ENCODE results near the gene FHL1. TPM values are rescaled to one million over a fixed set of nuclear protein-coding genes. Genes with fewer than 3 reads are reported as not detected.

The FHL1 gene
- total and polyA plus RNA-seq, 4 donors: 8.8 to 20.2 (median 15.0) TPM

DNA sequence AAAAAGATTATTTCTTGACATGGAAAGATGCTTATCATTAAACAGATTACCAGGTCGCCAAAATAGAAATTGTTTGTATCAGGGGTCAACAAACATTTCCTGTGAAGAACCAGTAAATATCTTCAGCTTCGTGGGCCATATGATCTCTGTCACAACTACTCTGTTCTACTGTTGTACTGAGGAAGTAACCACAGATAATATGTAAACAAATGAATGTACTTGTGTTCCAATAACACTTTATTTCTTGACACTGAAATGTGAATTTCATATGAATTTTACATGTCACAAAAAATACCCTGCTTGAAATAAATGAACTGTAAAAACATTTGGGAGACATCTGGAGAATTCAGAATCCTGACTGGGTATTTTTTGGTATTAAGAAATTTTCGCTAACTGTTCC is 4.7 kb upstream of the FHL1 start:
- 73% methylated on average over 3 of the region's 3 CpGs for WGBS
- H3K4me3 ChIP-seq (ENCODE audit: low read depth in 1 of 3, low read length in 3 of 3): no peak overlapping the region
- no peak overlapping the region for H3K9ac ChIP-seq (ENCODE audit: low read depth in 1 of 2, low read length in 2 of 2)
- TF ChIP-seq RAD21 (IDR thresholded peaks at IDR 0.05) (no peak), JUND (IDR thresholded peaks at IDR 0.05) (no peak), TAF1 (conservative IDR thresholded peaks at IDR 0.05) (no peak), ATF3 (IDR thresholded peaks at IDR 0.05) (no peak), HNF4G (IDR thresholded peaks at IDR 0.05) (no peak), HNF4A (conservative IDR thresholded peaks at IDR 0.05) (no peak), NR2F2 (IDR thresholded peaks at IDR 0.05) (no peak), EGR1 (IDR thresholded peaks at IDR 0.05; ENCODE audit: low read depth in 2 of 2) (no peak), SP1 (IDR thresholded peaks at IDR 0.05) (no peak), REST (IDR thresholded peaks at IDR 0.05) (no peak), MAX (IDR thresholded peaks at IDR 0.05) (no peak), RXRA (IDR thresholded peaks at IDR 0.05) (no peak), FOXA1 (IDR thresholded peaks at IDR 0.05) (no peak), FOXA2 (IDR thresholded peaks at IDR 0.05) (no peak)
- peaks cover 0 to 3% (median 0%) of the 10 kb centered on the region in 4 donors for H3K27me3 ChIP-seq (ENCODE audit: control insufficient read depth in 4 of 4, insufficient read depth in 4 of 4, low read length in 3 of 4)
- H3K36me3 ChIP-seq (ENCODE audit: control insufficient read depth in 4 of 4, insufficient read depth in 3 of 4, low read depth in 1 of 4, low read length in 3 of 4): no peaks in the 10 kb centered on the region
- DNase-seq (ENCODE audit: low spot score): no peak
- H3K4me1 ChIP-seq (ENCODE audit: control insufficient read depth in 4 of 4, insufficient read depth in 4 of 4, low read length in 3 of 4): peaks cover 0 to 5% (median under 1%) of the 10 kb centered on the region in 4 donors
- no peaks in the 10 kb centered on the region for H3K9me3 ChIP-seq (ENCODE audit: control insufficient read depth in 4 of 4, low read length in 3 of 4)
- H3K27ac ChIP-seq (ENCODE audit: low read depth in 1 of 2, low read length in 2 of 2): no peak overlapping the region

GRCh38 chrX:136143711-136144110 is 3.6 kb upstream of the FHL1 start:
- Histone ChIP-seq H3K4me1 (ENCODE audit: control insufficient read depth in 4 of 4, insufficient read depth in 4 of 4, low read length in 3 of 4) (peaks cover 0 to 5% (median under 1%) of the 10 kb centered on the region in 4 donors), H3K4me3 (ENCODE audit: low read depth in 1 of 3, low read length in 3 of 3) (no peak overlapping the region), H3K36me3 (ENCODE audit: control insufficient read depth in 4 of 4, insufficient read depth in 3 of 4, low read depth in 1 of 4, low read length in 3 of 4) (no peaks in the 10 kb centered on the region), H3K9ac (ENCODE audit: low read depth in 1 of 2, low read length in 2 of 2) (no peak overlapping the region), H3K9me3 (ENCODE audit: control insufficient read depth in 4 of 4, low read length in 3 of 4) (no peaks in the 10 kb centered on the region), H3K27me3 (ENCODE audit: control insufficient read depth in 4 of 4, insufficient read depth in 4 of 4, low read length in 3 of 4) (peaks cover 0 to 3% (median 0%) of the 10 kb centered on the region in 4 donors), H3K27ac (ENCODE audit: low read depth in 1 of 2, low read length in 2 of 2) (no peak overlapping the region)
- TF ChIP-seq TAF1 (conservative IDR thresholded peaks at IDR 0.05): no peak
- no peak for TF ChIP-seq RXRA (IDR thresholded peaks at IDR 0.05)
- no peak for TF ChIP-seq NR2F2 (IDR thresholded peaks at IDR 0.05)
- TF ChIP-seq SP1 (IDR thresholded peaks at IDR 0.05): no peak
- no peak for TF ChIP-seq YY1 (IDR thresholded peaks at IDR 0.05)
- TF ChIP-seq HNF4A (conservative IDR thresholded peaks at IDR 0.05): no peak
- TF ChIP-seq ATF3 (IDR thresholded peaks at IDR 0.05): no peak
- TF ChIP-seq MAX (IDR thresholded peaks at IDR 0.05): no peak
- TF ChIP-seq GABPA (IDR thresholded peaks at IDR 0.05 in 1 of 2, conservative IDR thresholded peaks at IDR 0.05 in 1 of 2): no peak
- TF ChIP-seq CTCF (IDR thresholded peaks at IDR 0.05; ENCODE audit: low read depth, low read length, missing input control): no peak
- no peak for TF ChIP-seq FOXA2 (IDR thresholded peaks at IDR 0.05)
- no peak for TF ChIP-seq RAD21 (IDR thresholded peaks at IDR 0.05)
- TF ChIP-seq EGR1 (IDR thresholded peaks at IDR 0.05; ENCODE audit: low read depth in 2 of 2): no peak
- no peak for TF ChIP-seq FOXA1 (IDR thresholded peaks at IDR 0.05)
- no peak for TF ChIP-seq JUND (IDR thresholded peaks at IDR 0.05)
- TF ChIP-seq, protein P1, sequence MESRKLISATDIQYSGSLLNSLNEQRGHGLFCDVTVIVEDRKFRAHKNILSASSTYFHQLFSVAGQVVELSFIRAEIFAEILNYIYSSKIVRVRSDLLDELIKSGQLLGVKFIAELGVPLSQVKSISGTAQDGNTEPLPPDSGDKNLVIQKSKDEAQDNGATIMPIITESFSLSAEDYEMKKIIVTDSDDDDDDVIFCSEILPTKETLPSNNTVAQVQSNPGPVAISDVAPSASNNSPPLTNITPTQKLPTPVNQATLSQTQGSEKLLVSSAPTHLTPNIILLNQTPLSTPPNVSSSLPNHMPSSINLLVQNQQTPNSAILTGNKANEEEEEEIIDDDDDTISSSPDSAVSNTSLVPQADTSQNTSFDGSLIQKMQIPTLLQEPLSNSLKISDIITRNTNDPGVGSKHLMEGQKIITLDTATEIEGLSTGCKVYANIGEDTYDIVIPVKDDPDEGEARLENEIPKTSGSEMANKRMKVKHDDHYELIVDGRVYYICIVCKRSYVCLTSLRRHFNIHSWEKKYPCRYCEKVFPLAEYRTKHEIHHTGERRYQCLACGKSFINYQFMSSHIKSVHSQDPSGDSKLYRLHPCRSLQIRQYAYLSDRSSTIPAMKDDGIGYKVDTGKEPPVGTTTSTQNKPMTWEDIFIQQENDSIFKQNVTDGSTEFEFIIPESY (IDR thresholded peaks at IDR 0.05): no peak
- no peak for TF ChIP-seq HNF4G (IDR thresholded peaks at IDR 0.05)
- no peak for TF ChIP-seq REST (IDR thresholded peaks at IDR 0.05)
- 40% methylated on average over 8 of the region's 8 CpGs for WGBS
- DNase-seq (ENCODE audit: low spot score): no peak
